C4-2B (cell line): ENCODE measurements around the gene CYYR1.

Experiments used
- ZFX ChIP-seq: fragments of 450-650 bp; IDR thresholded peaks from 2 replicates; pipeline ENCODE4 v1.6.1; 2017
- TF ChIP-seq, protein P1 (sequence below): fragments of 450-650 bp; conservative IDR thresholded peaks from 2 replicates; pipeline ENCODE4 v1.5.1; 2017; ENCODE audit warnings: mild to moderate bottlenecking

GRCh38 chr21:26425576-26425975, 147.5 kb downstream of the CYYR1 start:
- TF ChIP-seq, protein P1, sequence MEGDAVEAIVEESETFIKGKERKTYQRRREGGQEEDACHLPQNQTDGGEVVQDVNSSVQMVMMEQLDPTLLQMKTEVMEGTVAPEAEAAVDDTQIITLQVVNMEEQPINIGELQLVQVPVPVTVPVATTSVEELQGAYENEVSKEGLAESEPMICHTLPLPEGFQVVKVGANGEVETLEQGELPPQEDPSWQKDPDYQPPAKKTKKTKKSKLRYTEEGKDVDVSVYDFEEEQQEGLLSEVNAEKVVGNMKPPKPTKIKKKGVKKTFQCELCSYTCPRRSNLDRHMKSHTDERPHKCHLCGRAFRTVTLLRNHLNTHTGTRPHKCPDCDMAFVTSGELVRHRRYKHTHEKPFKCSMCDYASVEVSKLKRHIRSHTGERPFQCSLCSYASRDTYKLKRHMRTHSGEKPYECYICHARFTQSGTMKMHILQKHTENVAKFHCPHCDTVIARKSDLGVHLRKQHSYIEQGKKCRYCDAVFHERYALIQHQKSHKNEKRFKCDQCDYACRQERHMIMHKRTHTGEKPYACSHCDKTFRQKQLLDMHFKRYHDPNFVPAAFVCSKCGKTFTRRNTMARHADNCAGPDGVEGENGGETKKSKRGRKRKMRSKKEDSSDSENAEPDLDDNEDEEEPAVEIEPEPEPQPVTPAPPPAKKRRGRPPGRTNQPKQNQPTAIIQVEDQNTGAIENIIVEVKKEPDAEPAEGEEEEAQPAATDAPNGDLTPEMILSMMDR = no peak
- no peak for TF ChIP-seq ZFX
